Activated CD4-positive, alpha-beta T cell treated with anti-CD3 and anti-CD28 coated beads, Interleukin-2, amount 50 U/mL, for 16 hours (primary cell): ENCODE data around the gene FEZF2.

Source experiments
- DNase-seq: peaks from one replicate; pipeline ENCODE4 v3.0.0-alpha.2; 2020

FEZF2 gene

DNA sequence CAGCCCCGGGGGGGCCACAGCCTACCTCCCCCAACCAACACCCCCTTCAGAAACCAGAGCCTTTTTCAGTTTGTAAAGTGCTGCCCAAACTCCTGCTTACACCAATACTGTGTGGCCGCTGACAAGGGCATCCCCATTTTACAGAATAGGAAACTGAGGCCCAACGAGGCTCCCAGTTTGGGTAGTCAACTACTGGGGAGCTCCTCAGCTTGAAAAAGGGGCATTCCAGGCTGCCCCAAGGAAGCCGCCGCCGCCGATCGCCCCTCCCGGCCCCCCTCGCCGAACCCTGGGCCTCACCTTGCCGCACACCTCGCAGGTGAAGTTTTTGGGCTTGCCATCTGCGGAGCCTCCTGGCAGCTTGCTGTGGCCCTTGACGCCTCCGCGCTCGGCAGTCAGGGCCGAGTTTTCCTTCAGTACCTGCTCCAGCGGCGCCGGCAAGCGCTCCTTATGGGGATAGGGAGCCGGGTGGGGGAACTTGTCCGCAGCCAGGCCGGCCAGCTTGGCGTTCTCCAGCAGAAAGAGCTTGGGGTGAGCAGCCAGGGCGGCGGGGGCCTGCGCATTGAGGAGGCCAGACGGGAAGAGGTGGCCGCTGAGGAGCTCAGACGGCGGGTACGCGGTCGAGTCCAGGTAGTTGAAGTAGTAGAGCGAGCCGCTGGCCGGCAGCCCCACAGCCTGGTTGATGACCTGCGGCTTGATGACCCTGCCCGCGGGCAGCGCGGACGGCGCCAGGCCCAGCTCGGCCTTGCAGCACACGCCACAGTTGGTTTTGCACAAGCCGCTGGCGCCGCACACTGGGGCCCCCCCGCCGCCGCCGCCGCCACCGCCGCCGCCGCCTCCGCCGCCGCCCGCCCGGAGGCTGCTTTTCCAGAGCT lies 1.4 kb downstream of the FEZF2 start:
- no peak for DNase-seq

DNA sequence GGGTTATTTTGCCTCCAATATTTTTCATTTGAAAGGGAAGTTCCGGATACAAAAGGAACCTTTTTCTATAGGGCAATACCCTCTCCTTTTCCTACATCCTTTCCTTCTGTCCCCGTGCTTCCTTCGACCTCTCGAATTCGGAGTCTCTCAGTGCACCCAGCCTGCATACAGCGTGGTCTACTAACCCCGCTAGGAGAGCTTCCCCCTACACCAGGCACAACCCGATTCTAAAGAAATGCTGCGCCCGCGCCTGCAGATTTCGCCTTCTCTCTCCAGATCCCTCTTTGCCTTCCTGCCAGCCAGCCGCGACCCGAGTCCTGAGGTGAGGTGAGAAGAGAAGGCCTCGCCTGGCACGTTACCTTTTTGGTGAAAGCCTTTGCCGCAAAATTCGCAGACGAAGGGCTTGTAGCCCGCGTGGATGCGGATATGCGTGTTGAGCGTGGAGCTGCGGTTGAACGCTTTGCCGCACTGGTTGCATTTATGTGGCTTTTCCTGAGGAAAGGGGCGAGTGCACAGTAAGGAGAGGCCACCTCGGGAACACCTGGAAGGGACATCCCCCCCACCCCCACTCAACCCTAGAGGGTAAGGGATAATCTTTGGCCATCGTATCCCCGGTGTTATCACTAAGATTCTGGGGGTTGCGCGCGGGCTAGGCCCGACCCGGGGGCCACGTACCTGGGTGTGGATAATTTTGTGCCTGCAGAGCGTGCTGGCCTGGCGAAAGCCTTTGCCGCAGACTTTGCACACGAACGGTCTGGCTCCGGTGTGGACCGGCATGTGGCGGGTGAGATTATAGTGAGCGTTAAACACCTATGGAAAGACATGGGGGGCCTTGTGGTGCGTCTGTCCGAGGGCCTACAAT lies 2.3 kb downstream of the FEZF2 start:
- DNase-seq = no peak

DNA sequence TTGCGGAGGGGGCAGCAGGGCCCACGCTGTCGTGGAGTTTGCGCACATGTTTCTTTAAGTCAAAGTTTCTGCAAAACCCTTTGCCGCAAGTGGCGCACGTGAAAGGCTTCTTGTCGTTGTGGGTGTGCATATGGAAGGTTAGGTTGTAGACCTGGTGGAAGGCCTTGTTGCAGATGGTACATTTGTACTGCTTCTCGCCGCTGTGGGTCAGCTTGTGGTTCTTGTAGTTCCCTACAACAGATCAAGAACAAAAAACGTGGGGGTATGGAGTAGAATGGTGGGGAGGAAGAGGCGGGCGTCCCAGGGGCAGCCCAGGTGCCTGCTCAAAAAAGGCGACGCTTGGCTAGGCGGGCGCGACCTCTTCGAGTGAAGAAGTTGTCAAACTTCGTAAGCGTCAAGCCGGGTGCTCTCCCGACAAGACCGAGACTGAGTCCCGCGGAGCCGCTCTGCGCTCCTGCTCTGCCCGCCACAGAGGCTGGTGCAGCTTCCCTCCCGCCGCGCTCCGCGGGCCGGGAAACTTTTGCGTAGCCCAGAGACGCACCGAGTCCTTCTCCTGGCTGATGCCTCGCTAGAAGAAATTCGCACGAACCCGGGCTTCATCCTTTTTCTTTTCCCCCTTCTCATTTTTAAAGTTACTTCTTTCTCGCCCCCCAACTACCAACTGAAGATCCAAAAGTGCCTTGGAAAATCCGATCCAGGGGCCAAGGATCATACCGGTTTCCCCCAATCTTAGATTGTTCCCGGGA lies 3.1 kb downstream of the FEZF2 start:
- no peak for DNase-seq

DNA sequence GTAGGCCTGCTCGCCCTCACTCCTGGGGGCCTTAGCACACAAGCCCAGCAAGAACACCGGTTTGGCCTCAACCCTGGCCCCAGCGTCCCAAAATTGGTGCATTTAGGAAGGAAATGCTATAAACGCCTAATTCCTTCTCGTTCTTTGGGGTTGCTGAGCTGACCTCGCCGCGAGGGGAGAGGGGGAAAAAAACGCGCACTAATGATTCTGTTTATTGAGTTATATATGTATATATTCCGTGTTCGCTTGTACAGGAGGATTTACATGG lies 3.9 kb downstream of the FEZF2 start:
- DNase-seq = no peak

DNA sequence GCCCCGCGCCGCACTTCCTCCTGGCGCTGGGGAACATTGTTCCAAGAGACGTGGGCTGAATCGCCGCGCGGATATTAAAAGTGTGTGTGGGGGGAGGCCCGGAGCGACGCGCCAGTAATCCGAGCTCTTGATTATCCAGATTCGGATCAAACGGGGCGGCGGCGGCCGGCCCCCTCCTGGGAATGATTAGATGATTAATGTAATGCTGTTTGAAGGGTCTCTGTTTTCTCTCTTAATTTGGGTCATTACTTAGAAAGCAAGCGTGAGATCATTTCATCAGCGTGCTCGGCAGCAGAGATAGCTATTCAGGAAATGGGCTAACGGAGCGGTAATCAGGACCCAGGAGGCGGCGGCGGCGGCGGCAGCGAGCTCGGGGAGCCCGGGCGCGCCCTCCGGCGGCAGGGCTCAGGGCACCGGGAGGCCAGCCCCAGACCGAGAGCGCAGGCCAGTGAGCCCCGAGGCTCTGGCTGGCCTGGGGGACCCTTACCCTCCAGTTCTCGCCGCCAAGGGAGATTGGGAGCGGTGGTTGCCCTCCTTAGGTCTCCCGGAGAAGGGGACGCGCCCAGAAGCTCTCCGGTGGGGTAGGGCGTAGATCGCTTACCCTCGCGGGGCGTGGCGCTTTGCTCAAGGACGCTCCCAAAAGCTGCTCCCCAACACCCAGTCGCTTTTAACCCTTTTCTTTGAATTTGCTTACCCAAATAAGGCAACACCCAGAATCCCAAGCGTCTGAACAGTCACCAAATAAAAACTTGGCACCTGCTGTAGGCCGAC lies 4.5 kb downstream of the FEZF2 start:
- no peak for DNase-seq

DNA sequence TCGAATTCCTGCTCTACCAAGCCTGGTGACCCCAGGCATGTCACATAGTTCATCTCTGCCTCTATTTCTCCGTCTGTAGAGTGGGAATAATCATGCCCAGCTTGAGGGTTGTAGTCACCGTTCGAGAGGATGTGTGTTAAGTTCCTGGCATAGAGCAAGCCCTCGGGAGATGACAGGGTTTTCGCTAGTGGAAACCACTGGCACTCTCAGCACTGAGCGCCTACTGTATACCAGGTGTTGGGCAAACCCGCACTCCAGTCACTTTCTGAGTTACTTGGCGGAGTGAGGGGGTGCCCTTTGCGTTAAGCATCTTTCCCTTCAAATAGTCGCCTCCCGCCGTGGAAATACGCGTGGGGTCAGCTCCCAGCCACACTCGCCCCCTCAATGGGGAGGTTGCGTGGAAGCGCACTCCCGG lies 5.1 kb downstream of the FEZF2 start:
- no peak for DNase-seq

DNA sequence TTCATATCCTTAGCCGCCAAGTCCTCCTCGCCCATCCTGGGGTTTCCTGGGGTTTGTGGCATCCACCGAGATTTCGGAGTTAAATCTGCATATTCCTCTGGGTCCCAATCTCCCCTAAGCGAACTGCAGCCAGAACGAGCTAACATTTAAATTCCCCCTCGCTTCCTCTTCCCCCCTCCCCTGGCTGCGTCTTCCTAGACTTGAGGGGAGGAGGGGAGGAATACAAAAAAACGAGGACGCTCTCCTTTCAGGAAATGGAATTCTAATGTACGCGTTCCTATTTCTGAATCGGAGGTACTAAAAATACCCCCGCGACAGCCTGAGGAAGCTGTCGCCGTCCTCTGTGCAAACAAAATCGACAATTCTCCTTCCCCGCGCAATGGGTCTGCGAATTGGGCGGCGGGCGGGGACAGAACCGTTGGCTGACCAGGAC lies 5.6 kb downstream of the FEZF2 start:
- DNase-seq = no peak

DNA sequence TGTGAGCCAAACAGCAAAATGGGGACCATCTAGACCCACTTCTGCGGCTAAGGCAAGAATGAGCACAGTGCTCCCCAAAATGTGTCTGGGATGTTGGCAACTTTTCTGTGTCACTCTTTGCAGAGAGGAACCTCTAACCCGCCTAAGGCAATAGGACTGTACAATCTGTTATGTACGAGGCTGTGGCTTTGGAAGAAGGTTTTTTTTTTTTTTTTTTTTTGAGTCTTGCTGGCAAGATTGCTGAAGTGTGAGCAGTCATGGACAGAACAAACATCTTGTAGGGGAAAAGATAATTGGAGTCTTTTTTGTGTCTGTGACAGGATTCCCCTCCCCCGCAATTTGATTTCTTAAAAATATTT lies 7.2 kb downstream of the FEZF2 start:
- DNase-seq = no peak

DNA sequence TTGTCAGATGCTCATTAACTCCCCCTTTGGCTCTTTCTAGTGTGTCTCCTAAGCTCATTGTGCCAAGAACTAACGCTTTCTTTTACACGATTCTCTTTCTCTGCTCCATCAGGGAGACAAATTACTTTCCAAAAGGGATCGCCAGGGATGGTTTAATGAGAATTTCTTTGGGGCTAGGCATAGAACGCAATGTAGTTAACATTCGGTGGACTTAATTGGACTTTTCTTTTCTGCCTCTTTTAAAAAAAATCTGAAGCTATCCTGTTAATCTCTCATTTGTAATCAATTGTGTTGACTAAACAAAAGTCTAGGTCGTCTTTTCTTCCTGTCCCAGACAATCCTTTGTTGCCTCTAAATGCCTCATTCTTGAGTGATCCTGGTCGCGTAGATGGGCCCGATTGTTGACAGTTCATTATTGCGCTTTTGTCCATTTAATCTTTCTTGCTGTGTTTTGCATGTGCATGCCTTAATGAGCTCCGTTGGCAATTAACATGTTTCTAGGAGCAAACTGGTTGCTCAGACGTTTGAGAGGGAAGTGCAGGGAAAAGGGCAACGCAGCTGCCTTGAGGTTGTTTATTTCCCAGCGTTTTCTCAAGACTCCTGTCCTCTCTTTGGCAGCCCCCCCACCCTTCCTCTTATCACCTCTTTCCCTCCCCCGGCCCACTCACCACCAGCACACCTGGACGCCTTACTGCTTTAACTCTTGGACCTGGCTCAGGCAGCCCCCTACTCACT lies 7.8 kb downstream of the FEZF2 start:
- no peak for DNase-seq

DNA sequence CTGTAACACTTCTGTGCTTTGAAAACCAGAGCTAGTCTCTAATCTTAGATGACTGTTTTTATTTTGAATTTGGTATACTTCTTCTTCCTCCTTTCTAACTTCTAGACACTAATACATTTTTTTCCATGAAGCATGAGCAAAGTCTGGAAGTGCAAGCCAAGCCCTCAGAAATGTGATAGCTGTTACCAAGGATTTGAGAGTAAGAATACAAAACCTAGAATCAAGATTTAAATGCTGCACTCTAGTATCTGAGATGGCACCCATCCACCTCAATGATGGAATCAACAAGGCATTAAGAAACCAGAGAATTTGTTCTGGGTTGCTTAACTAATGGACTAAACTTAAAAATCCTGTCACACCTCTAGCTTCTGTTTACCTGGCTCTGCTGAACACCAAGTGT lies 9.2 kb downstream of the FEZF2 start:
- DNase-seq = no peak

DNA sequence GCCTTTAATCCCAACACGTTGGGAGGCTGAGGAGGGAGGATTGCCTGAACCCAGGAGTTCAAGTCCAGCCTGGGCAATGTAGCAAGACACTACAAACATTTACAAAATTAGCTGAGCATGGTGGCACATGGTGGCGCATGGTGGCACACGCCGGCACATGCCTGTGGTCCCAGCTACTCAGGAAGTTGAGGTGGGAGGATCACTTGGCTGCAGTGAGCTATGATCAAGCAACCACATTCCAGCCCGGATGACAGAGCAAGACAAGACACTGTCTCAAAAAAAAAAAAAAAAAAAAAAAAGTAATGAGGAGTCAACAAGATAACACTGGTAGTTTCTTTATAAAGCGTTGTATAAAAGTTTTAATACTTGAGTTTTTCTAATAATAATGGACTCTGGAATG lies 10.1 kb downstream of the FEZF2 start:
- DNase-seq = no peak

DNA sequence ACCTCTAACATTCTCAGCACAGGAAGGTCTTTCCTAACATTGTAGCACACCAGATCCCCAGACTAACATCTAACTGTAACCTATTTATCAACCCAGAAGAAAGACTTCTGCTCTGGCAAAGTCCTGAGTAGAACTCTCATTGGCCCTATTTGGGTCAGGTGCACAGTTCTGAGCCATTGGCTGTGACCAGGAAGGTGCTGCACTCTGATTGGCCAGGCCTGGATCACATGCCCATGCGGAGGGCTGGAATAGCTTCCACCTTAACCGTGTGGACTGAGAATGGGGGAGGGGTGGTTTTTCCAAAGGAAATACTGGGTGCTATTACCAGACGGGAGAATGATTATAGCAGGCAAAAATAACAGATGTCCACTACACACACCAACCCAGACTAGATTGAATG lies 11.5 kb downstream of the FEZF2 start:
- no peak for DNase-seq

DNA sequence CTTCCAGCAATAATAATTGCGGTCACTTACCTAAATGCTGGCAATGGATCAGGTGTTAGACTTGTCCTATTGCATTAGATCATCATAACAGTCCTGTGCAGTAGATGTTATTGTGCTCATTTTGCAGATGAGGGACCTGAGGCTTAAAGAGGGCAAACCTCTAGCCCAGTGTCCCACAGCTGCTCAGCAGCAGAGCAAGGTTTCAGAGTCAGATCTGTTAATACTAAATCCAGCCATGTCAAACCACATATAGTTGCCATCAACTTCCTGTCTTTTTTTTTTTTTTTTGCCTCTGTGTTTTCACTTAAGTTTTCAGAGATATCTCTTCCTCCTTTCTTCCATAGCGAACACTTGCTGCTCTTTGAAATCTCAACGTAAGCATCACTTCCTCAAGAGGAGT lies 12.1 kb downstream of the FEZF2 start:
- DNase-seq = no peak

DNA sequence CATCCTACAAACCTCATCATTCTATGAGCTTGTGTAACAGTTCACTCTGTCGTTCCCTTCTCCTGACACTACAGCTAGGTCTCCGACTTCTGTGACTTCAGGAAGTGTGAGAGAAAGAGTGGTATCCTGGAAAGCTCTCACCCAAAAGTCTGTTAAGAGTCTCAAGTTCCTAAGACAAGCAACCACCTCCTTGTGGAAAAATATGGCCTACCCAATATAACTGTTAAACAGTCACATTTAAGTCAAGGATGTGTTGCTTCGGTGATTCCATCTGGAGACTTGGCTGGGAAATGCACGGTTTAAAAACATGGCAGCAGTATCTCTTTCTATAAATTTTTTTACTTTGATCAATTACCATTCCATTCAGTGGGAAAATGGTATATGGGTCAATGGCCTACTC lies 13.8 kb downstream of the FEZF2 start:
- DNase-seq = no peak

DNA sequence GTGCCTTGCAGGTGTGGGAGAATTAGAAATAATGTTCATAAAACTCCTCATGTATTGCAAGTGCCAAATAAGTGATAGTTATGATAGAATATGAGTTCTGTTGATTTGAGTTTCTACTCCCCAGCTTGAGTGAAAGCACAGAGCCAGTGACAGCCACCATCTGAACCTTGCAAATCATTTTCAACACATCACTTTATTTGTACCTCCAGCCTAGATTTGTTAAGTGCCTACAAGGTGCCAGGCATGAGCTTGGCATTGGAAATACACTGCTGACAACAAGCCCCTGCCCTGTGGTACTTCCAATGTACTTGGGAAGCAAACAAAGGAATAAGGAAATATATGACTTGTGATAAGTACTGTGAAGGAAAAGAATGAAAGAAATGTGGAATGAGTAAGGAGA lies 17.0 kb downstream of the FEZF2 start:
- no peak for DNase-seq

DNA sequence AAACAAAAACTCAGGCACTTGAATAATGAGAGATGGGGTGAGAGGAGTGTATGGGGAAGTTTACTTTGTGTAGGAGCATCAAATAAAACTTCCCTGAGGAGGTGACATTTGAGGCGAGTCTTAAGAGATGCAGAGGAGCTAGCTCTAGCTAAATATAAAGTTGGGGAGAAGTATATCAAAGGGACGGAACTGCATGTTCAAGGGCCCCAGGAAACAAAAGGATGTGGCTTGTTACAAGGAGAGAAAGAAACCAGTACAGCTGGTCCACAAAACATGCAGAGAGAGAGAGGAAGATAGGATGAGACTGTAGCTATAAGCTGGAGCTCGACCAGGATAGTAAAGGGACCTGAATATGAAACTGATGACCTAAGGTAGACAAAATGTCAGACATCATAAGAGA lies 17.6 kb downstream of the FEZF2 start:
- DNase-seq = no peak

DNA sequence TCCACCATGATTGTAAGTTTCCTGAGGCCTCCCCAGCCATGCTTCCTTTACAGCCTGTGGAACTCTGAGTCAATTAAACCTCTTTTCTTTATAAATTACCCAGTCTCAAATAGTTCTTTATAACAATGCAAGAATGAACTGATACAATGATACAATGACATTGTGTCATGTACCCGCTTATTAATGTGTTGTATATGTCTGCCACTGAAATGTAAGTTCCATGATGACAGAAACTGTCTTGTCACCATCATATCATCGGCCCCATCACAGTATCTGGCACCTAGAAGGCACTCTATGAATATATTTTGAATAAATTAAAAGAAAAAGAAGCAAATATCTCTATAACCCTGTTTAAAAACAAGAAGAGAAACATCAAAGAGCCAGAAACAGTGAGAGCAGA lies 29.6 kb downstream of the FEZF2 start:
- DNase-seq = no peak

DNA sequence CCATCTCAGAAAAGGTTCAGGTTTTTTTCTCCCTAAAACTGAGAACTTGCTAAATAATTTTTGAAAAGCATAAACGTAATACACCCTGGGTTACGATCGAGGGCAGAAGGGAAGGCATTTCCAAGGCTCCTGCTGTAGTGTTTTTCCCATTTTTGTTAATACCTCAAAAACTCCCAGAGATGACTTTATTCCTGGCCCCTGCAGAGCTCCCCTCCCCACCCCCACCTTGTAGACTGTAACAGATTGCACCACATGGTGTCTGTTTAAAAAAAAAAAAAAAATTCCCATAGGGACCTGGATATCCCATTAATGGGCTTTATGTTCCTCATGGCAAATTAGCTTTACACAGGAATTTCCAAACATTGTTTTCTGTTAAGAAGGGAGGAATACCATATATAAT lies 38.2 kb downstream of the FEZF2 start:
- DNase-seq = no peak

DNA sequence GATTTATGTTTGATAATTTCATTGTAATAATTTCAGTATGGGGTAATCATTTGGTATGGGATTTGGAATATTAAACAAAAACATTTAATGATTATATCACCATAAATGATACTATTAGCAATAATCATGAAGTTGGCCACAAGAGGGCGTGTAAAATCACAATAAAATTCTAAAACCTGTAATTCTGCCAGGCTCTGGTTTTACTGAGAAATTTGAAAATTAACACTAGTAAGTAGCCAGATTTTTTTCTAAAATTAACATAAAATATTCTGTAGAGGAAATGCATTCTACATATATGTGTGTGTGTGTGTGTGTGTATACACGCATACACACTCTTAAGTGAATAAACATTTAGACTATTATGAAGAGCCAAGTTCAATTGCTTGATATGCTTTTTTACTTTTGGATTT lies 40.5 kb downstream of the FEZF2 start:
- DNase-seq = no peak

DNA sequence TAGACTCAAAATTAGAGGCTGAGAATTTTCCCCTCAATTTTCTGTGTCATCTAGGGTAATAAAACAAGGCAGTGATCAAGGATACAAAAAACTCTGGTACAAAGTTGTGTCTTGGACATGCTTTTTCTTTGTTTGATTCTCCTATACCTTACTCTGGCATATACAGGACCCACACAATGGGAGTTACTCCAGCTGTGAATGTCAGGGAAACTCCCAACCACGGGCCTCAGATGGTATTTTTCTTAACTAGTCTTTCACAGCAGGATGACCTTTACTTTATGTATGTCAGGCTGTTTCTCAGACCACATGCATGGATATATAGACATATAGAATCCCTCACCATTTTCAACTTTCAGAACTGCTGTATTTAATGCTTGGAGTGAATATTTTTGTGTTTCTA lies 41.3 kb downstream of the FEZF2 start:
- no peak for DNase-seq

DNA sequence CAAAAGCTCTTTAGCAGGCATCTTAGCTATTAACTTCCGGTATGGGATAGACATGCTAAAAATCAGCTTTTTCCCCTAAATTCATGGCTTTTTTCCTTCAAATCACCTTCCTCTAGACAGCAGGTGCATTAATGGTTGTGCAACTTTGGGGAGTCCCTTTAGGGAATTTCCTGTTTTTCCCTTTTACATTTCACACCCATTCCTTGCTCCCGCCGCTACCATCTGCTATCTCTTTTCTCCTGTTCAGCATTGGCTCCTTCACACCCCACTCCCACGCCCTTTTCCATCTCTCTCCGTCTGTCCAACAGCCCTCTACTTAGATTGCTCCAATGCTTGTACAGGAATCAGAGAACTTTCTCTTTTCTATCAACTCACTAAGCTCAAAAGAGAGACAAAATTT lies 43.4 kb downstream of the FEZF2 start:
- DNase-seq = no peak

DNA sequence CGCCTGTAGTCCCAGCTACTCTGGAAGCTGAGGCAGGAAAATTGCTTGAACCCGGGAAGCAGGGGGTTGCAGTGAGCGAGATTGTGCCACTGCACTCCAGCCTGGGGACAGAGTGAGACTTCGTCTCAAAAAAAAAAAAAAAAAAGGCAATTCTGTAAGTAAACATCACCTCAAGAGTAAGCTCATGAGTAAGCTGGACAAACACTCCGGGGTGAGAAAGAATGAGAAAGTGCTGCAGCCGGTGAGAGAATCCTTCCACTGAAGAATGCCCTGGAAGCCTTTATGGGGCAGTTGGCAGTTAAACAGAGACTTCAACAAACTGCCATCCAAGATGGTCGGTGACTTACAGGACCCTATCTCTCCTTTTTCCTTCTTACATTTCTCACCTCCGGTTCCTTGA lies 47.5 kb downstream of the FEZF2 start:
- DNase-seq = no peak
